Mesendoderm (in vitro differentiated cells): ENCODE results near the gene F11R.

Experiments
- DNase-seq: peaks from one replicate; pipeline ENCODE4 v3.0.0; 2013
- H2AK5ac ChIP-seq: 2 replicates; pipeline ENCODE4 v1.6.1; 2013; ENCODE audit warnings: low read length, inconsistent platforms
- H2BK120ac ChIP-seq: 2 replicates; pipeline ENCODE4 v1.6.1; 2013; ENCODE audit warnings: low read depth, mild to moderate bottlenecking, low read length, moderate library complexity, mixed read lengths
- H2BK15ac ChIP-seq: replicated peaks from 2 replicates; pipeline ENCODE4 v1.6.1; 2013; ENCODE audit warnings: low read depth, mild to moderate bottlenecking, moderate library complexity
- H2BK5ac ChIP-seq: 2 replicates; pipeline ENCODE4 v1.6.1; 2013; ENCODE audit warnings: low read length, inconsistent platforms
- H3K18ac ChIP-seq: 2 replicates; pipeline ENCODE4 v1.6.1; 2013; ENCODE audit warnings: mild to moderate bottlenecking, low read length, mixed read lengths
- H3K23ac ChIP-seq: one replicate; pipeline ENCODE4 v1.6.1; 2013; ENCODE audit warnings: low read length
- H3K27ac ChIP-seq: 2 replicates; pipeline ENCODE4 v1.5.1; 2013; ENCODE audit warnings: low read depth, mild to moderate bottlenecking, inconsistent platforms, low read length, moderate library complexity
- H3K27me3 ChIP-seq: 2 replicates; pipeline ENCODE4 v1.6.1; 2013; ENCODE audit warnings: low read length, control low read depth, mild to moderate bottlenecking, inconsistent platforms; ENCODE audit not compliant: insufficient read depth, poor library complexity
- H3K36me3 ChIP-seq: 2 replicates; pipeline ENCODE4 v1.6.1; 2013; ENCODE audit warnings: low read length, inconsistent platforms; ENCODE audit not compliant: control insufficient read depth, insufficient read depth
- H3K4ac ChIP-seq: one replicate; pipeline ENCODE4 v1.6.1; 2013; ENCODE audit warnings: low read depth, mild to moderate bottlenecking, low read length, moderate library complexity
- H3K4me1 ChIP-seq: 2 replicates; pipeline ENCODE4 v1.6.1; 2013; ENCODE audit warnings: low read depth, low read length, inconsistent platforms; ENCODE audit not compliant: control insufficient read depth
- H3K4me2 ChIP-seq: 2 replicates; pipeline ENCODE4 v1.6.1; 2013; ENCODE audit warnings: low read length
- H3K4me3 ChIP-seq: 2 replicates; pipeline ENCODE4 v1.5.1; 2013; ENCODE audit warnings: mild to moderate bottlenecking, low read length
- H3K56ac ChIP-seq: one replicate; pipeline ENCODE4 v1.6.1; 2013; ENCODE audit warnings: low read length
- H3K79me1 ChIP-seq: 2 replicates; pipeline ENCODE4 v1.6.1; 2013; ENCODE audit warnings: low read length, inconsistent platforms
- H3K79me2 ChIP-seq: 2 replicates; pipeline ENCODE4 v1.6.1; 2013; ENCODE audit warnings: mild to moderate bottlenecking, low read length; ENCODE audit not compliant: control insufficient read depth, insufficient read depth
- H3K9ac ChIP-seq: 2 replicates; pipeline ENCODE4 v1.6.1; 2013; ENCODE audit warnings: low read length, inconsistent platforms
- H4K5ac ChIP-seq: one replicate; pipeline ENCODE4 v1.6.1; 2013; ENCODE audit warnings: low read length
- H4K8ac ChIP-seq: one replicate; pipeline ENCODE4 v1.6.1; 2013; ENCODE audit warnings: low read depth, mild to moderate bottlenecking, control low read depth, low read length, moderate library complexity
- WGBS: extraction: QIAGEN DNeasy Blood & Tissue Kit; methylation state at CpG from one replicate; pipeline ENCODE4 v1.1.7; 2013; ENCODE audit warnings: low lambda C conversion rate, missing lambda C conversion rate; ENCODE audit not compliant: insufficient coverage; ENCODE audit errors: extremely low coverage; 5-methylcytosine and 5-hydroxymethylcytosine counted together

The F11R gene

DNA sequence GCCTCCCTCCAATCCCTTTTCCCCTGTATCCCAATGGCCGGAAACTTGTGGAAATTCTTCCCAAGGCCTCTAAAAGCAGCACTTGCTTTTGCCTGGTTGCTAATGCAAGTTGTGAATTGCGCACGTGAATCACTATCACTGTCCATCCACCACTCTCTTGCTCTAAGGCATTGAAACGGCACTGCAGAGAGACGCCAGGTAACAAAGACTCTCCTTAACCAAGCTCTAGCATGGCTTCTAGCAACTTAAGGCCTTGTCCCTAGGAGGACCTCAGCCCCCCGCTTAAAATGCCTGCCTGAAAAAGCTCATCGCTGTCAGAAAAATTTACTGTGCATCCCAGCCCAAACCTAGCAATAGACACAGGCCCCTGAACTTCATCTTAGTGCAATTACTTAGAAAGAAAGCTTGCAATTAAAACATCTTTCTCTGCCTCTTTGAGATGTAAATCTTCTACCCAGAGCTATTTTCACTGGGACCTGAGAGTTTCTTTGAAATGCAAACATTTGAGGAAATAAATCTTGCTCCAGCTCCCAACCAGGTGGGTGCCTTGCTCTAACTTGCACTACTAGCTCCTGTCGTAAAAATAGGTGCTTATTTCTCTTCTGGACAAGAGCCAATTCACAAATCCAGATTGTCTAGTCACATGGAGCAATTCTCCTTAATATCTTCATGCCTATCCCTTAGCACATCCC lies 33.4 kb downstream of the F11R start:
- H3K79me1 ChIP-seq = no peaks in the 10 kb centered on the region
- H2BK15ac ChIP-seq = no peak overlapping the region
- H3K56ac ChIP-seq = peak overlapping the region; percentile 66
- H3K4me1 ChIP-seq = peaks cover 2% of the 10 kb centered on the region
- WGBS = no CpG with 5 or more reads among the region's 8 CpGs
- no peak overlapping the region for H4K5ac ChIP-seq
- no peak overlapping the region for H3K18ac ChIP-seq
- no peaks in the 10 kb centered on the region for H3K79me2 ChIP-seq
- H2BK120ac ChIP-seq = no peak overlapping the region
- H3K27ac ChIP-seq = no peak overlapping the region
- no peak overlapping the region for H2AK5ac ChIP-seq
- H4K8ac ChIP-seq = no peak overlapping the region
- no peak overlapping the region for H3K4ac ChIP-seq
- no peak overlapping the region for H3K4me2 ChIP-seq
- peak overlapping the region; percentile 14 for H3K9ac ChIP-seq
- H3K23ac ChIP-seq = no peak overlapping the region
- H3K36me3 ChIP-seq = no peaks in the 10 kb centered on the region
- no peaks in the 10 kb centered on the region for H3K27me3 ChIP-seq
- no peak for DNase-seq
- H3K4me3 ChIP-seq = no peak overlapping the region
- H2BK5ac ChIP-seq = no peak overlapping the region

- Histone ChIP-seq H2BK120ac (no peak overlapping the region), H2BK5ac (no peak overlapping the region), H3K4me1 (peaks cover 2% of the 10 kb centered on the region), H2AK5ac (no peak overlapping the region), H3K56ac (no peak overlapping the region), H3K23ac (no peak overlapping the region), H3K27ac (no peak overlapping the region), H3K79me2 (no peaks in the 10 kb centered on the region), H4K5ac (no peak overlapping the region), H3K9ac (no peak overlapping the region), H3K4me2 (no peak overlapping the region), H4K8ac (no peak overlapping the region), H3K18ac (no peak overlapping the region), H3K4ac (no peak overlapping the region), H3K4me3 (no peak overlapping the region), H3K36me3 (no peaks in the 10 kb centered on the region), H3K79me1 (no peaks in the 10 kb centered on the region), H2BK15ac (no peak overlapping the region), H3K27me3 (no peaks in the 10 kb centered on the region)
- no CpG with 5 or more reads among the region's 4 CpGs for WGBS
- DNase-seq = no peak
Measured at GRCh38 chr1:160985723-160986122, 35.2 kb downstream of the F11R start.

- Histone ChIP-seq H3K18ac (peak overlapping the region; percentile 77), H2BK5ac (no peak overlapping the region)
Measured at GRCh38 chr1:160981584-160982411, 39.2 kb downstream of the F11R start.

GRCh38 chr1:160979286-160979685 lies 41.7 kb downstream of the F11R start:
- no CpG with 5 or more reads among the region's 2 CpGs for WGBS
- Histone ChIP-seq H3K79me2 (no peaks in the 10 kb centered on the region), H3K18ac (no peak overlapping the region), H3K56ac (no peak overlapping the region), H3K4me1 (no peaks in the 10 kb centered on the region), H3K4me2 (no peak overlapping the region), H2BK5ac (no peak overlapping the region), H3K4me3 (no peak overlapping the region), H3K27ac (no peak overlapping the region), H3K79me1 (no peaks in the 10 kb centered on the region), H2AK5ac (no peak overlapping the region), H2BK120ac (no peak overlapping the region), H2BK15ac (no peak overlapping the region), H3K4ac (no peak overlapping the region), H4K5ac (no peak overlapping the region), H3K23ac (no peak overlapping the region), H3K9ac (no peak overlapping the region), H4K8ac (no peak overlapping the region), H3K36me3 (no peaks in the 10 kb centered on the region), H3K27me3 (no peaks in the 10 kb centered on the region)
- no peak for DNase-seq

More at GRCh38 chr1:160981584-160982411, 39.2 kb downstream of the F11R start:
- Histone ChIP-seq H3K36me3 (no peaks in the 10 kb centered on the region), H3K4me1 (no peaks in the 10 kb centered on the region), H3K27ac (peak overlapping the region; percentile 5), H4K5ac (no peak overlapping the region), H3K4ac (no peak overlapping the region), H2AK5ac (no peak overlapping the region), H3K56ac (peak overlapping the region; percentile 81), H4K8ac (no peak overlapping the region), H2BK15ac (no peak overlapping the region), H3K4me3 (peak overlapping the region; percentile 32), H3K23ac (no peak overlapping the region), H2BK120ac (no peak overlapping the region), H3K9ac (peak overlapping the region; percentile 62), H3K4me2 (peak overlapping the region; percentile 90), H3K79me2 (no peaks in the 10 kb centered on the region), H3K79me1 (no peaks in the 10 kb centered on the region), H3K27me3 (no peaks in the 10 kb centered on the region)
- no CpG with 5 or more reads among the region's 42 CpGs for WGBS
- DNase-seq = peak; percentile 52

- Histone ChIP-seq H3K79me2 (no peaks in the 10 kb centered on the region), H3K9ac (no peak overlapping the region), H3K27ac (no peak overlapping the region), H2BK5ac (no peak overlapping the region), H4K8ac (no peak overlapping the region), H3K79me1 (no peaks in the 10 kb centered on the region), H3K4me2 (no peak overlapping the region), H3K4me1 (no peaks in the 10 kb centered on the region), H2BK15ac (no peak overlapping the region), H2AK5ac (no peak overlapping the region), H3K56ac (no peak overlapping the region), H3K27me3 (no peaks in the 10 kb centered on the region), H3K4me3 (no peak overlapping the region), H4K5ac (no peak overlapping the region), H3K18ac (no peak overlapping the region), H3K4ac (no peak overlapping the region), H3K23ac (no peak overlapping the region), H3K36me3 (no peaks in the 10 kb centered on the region), H2BK120ac (no peak overlapping the region)
- no peak for DNase-seq
- WGBS = no CpG with 5 or more reads among the region's 11 CpGs
Measured at GRCh38 chr1:160978510-160978927, 42.4 kb downstream of the F11R start.
